Mucosa of descending colon (tissue), 3 donors: ENCODE measurements around the gene C3orf20. TPM values are rescaled to one million over a fixed set of nuclear protein-coding genes. Genes with fewer than 3 reads are reported as not detected.
"Not testable (repeated sequence)": the region's sequence is repeated elsewhere in the genome, so short reads cannot be mapped to it uniquely, and the experiment has no call there.

Source experiments
- ATAC-seq: fragments of 200-7000 bp; cut with Tn5 transposase; one replicate; pipeline ENCODE4 v1.9.1; 2020; ENCODE audit warnings: mild to moderate bottlenecking, moderate library complexity
- DNase-seq, 3 donors: peaks; one replicate each; pipeline ENCODE4 v3.0.0-alpha.2; 2020
- H3K36me3 ChIP-seq: fragments of 200-600 bp; one replicate; pipeline ENCODE4 v1.8.0; 2021; ENCODE audit warnings: low read depth, mild to moderate bottlenecking
- H3K4me1 ChIP-seq: fragments of 200-600 bp; one replicate; pipeline ENCODE4 v1.8.0; 2021; ENCODE audit warnings: low read depth, mild to moderate bottlenecking
- H3K4me3 ChIP-seq: fragments of 200-600 bp; one replicate; pipeline ENCODE4 v1.8.0; 2021; ENCODE audit warnings: mild to moderate bottlenecking
- H3K9me3 ChIP-seq: fragments of 200-600 bp; one replicate; pipeline ENCODE4 v1.8.0; 2021; ENCODE audit warnings: mild to moderate bottlenecking
- intact Hi-C, 2 donors: fragments of 100-400 bp; cut with DNase I in 1 of 2; cut with micrococcal nuclease in 1 of 2; formaldehyde crosslinking; loops; one replicate each; pipeline versions ENCODE4 v1.11.0 to v1.11.1; 2022; cut with DNase I, micrococcal nuclease
- total RNA-seq, 3 donors: library from RNA; stranded (reverse); fragmentation: NEBNext Ultra II Directional in 2 of 3; extraction: Animal tissue kit (Norgen Biotek cat#: 25700) in 2 of 3; gene quantifications; one replicate each; pipeline versions ENCODE4 v1.2.1 to v1.2.4, GENCODE V29; 2021 to 2023
- TF ChIP-seq, protein P1 (sequence below): fragments of 200-600 bp; IDR thresholded peaks from one replicate; pipeline ENCODE4 v1.8.0; 2022; ENCODE audit warnings: antibody characterized with exemption, mild to moderate bottlenecking
- donor health status: DM: no; HTN: no; CAD: no; lungs with moderate emphysema.
- donor health status: DM: no; HTN: no; CAD: no.
- donor health status: DM: no; HTN: yes; CAD: no.

C3orf20 gene
- total RNA-seq, 3 donors from 2014 or later: not detected

DNA sequence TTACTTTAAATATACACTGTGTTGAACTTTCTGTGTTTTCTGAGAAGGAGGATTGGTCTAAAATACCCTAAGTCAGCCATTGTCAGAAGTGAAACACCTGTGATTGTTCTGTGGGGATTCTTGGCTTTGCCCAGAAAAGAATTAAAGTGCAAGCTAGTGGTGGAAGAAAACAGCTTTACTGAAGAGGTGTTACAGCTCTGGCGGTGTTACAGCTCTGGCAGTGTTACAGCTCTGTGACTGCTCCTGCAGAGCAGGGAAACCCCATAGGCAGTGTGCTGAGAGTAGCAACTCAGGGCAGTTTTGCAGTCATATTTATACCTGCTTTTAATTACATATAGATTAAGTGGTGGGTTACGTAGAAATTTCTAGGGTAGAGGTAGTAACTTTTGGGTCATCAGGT is 66.6 kb downstream of the C3orf20 start:
- intact Hi-C loops: no loop called here
- H3K4me3 ChIP-seq: no peak overlapping the region
- TF ChIP-seq, protein P1, sequence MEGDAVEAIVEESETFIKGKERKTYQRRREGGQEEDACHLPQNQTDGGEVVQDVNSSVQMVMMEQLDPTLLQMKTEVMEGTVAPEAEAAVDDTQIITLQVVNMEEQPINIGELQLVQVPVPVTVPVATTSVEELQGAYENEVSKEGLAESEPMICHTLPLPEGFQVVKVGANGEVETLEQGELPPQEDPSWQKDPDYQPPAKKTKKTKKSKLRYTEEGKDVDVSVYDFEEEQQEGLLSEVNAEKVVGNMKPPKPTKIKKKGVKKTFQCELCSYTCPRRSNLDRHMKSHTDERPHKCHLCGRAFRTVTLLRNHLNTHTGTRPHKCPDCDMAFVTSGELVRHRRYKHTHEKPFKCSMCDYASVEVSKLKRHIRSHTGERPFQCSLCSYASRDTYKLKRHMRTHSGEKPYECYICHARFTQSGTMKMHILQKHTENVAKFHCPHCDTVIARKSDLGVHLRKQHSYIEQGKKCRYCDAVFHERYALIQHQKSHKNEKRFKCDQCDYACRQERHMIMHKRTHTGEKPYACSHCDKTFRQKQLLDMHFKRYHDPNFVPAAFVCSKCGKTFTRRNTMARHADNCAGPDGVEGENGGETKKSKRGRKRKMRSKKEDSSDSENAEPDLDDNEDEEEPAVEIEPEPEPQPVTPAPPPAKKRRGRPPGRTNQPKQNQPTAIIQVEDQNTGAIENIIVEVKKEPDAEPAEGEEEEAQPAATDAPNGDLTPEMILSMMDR: no peak
- no peak for DNase-seq
- H3K9me3 ChIP-seq: no peaks in the 10 kb centered on the region
- H3K36me3 ChIP-seq: no peaks in the 10 kb centered on the region
- ATAC-seq: no peak
- no peaks in the 10 kb centered on the region for H3K4me1 ChIP-seq

DNA sequence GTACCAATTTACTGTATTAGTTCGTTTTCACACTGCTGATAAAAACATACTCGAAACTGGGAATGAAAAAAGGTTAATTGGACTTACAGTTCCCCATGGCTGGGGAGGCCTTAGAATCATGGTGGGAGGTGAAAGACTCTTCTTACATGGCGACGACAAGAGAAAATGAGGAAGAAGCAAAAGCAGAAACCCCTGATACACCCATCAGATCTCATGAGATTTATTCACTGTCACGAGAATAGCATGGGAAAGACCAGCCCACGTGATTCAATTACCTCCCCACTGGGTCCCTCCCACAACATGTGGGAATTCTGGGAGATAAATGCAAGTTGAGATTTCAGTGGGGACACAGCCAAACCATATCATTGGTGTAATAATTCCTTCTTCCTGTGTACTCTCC is 69.6 kb downstream of the C3orf20 start:
- intact Hi-C loops: no loop called here
- TF ChIP-seq, protein P1: no peak
- DNase-seq (no peak), ATAC-seq (no peak)
- H3K9me3 ChIP-seq: no peaks in the 10 kb centered on the region
- no peak overlapping the region for H3K4me3 ChIP-seq
- no peaks in the 10 kb centered on the region for H3K4me1 ChIP-seq
- H3K36me3 ChIP-seq: no peaks in the 10 kb centered on the region

DNA sequence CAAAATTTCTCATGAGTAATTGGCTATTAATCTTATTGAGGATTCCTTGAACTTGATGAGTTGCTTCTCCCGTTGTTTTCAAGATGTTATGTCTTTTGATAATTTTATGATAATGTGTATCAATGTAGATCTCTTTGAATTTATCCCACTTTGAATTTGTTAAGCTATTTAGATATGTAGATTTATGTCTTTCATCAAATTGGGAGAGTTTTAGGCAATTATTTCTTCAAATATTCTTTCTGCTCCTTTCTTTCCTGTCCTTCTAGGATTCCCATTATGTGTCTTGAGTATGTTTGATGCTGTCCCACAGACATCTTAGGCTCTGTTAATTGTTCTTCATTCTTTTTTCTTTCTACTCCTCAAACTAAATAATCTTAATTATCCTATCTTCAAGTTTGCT is 75.7 kb downstream of the C3orf20 start:
- ATAC-seq (no peak), DNase-seq (no peak)
- Histone ChIP-seq H3K36me3 (no peaks in the 10 kb centered on the region), H3K4me3 (no peak overlapping the region), H3K9me3 (peaks cover 11% of the 10 kb centered on the region), H3K4me1 (no peaks in the 10 kb centered on the region)
- TF ChIP-seq, protein P1: no peak
- intact Hi-C loops: no loop called here

DNA sequence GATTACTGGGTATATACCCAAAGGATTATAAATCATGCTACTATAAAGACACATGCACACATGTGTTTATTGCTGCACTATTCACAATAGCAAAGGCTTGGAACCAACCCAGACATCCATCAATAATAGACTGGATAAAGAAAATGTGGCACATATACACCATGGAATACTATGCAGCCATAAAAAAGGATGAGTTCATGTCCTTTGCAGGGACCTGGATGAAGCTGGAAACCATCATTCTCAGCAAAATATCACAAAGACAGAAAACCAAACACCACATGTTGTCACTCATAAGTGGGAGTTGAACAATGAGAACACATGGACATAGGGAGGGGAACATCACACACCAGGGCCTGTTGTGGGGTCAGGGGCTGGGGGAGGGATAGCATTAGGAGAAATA is 78.0 kb downstream of the C3orf20 start:
- intact Hi-C loops, ATAC-seq, H3K36me3 ChIP-seq, H3K4me1 ChIP-seq, DNase-seq, H3K4me3 ChIP-seq: not testable (repeated sequence)
- H3K9me3 ChIP-seq: peaks cover 11% of the 10 kb centered on the region

DNA sequence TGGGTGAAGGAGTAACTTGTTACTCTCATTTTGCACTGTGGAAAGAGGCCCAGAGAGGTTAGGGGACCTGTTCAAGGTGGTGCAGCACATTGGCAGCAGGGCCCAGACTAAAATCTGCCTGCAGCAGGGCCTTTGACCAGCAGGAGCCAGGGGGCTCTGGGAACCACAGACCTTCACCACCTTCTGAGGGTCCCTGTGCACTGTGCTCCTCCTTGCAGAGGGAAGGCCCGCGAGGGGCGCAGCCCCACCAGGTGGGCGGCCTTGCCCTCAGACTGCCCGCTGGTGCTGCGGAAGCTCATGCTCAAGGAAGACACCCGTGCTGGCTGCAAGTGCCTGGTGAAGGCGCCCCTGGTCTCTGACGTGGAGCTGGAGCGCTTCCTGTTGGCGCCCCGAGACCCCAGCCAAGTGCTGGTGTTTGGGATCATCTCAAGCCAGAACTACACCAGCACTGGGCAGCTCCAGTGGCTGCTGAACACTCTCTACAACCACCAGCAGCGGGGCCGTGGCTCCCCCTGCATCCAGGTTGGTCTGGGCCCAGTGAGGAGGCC is 82.3 kb downstream of the C3orf20 start:
- no peak overlapping the region for H3K4me3 ChIP-seq
- no peaks in the 10 kb centered on the region for H3K9me3 ChIP-seq
- no peaks in the 10 kb centered on the region for H3K36me3 ChIP-seq
- ATAC-seq (no peak), DNase-seq (no peak)
- TF ChIP-seq, protein P1: no peak
- intact Hi-C loops: no loop called here
- no peaks in the 10 kb centered on the region for H3K4me1 ChIP-seq

DNA sequence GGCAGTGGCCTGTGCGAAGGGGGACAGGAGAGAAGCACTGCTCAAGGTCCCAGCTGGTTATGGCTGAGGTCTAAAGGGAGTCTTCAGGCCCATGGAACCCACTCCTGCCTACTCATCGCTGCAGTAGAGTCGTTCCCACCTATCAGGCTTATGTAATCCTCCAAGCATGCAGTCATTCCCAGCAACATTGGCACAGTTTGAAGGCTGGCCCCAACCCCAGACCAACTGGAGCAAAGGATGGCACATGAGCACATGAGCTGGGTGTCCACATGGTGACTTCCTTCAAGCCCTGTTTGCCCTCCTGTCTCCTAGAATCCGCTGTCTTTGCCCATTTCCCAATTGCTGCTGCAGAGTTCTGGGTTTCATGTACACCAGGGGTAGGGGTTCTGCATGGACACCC is 83.4 kb downstream of the C3orf20 start:
- intact Hi-C loops: no loop called here
- no peaks in the 10 kb centered on the region for H3K36me3 ChIP-seq
- DNase-seq: no peak
- ATAC-seq: no peak
- H3K9me3 ChIP-seq: no peaks in the 10 kb centered on the region
- no peak overlapping the region for H3K4me3 ChIP-seq
- TF ChIP-seq, protein P1: no peak
- no peaks in the 10 kb centered on the region for H3K4me1 ChIP-seq
